Mucosa of descending colon (tissue), 3 donors: ENCODE results near the gene ABLIM2. TPM values are rescaled to one million over a fixed set of nuclear protein-coding genes. Genes with fewer than 3 reads are reported as not detected.

Experiments used
- ATAC-seq: fragments of 200-7000 bp; cut with Tn5 transposase; one replicate; pipeline ENCODE4 v1.9.1; 2020; ENCODE audit warnings: mild to moderate bottlenecking, moderate library complexity
- DNase-seq, 3 donors: peaks; one replicate each; pipeline ENCODE4 v3.0.0-alpha.2; 2020
- H3K36me3 ChIP-seq: fragments of 200-600 bp; one replicate; pipeline ENCODE4 v1.8.0; 2021; ENCODE audit warnings: low read depth, mild to moderate bottlenecking
- H3K4me1 ChIP-seq: fragments of 200-600 bp; one replicate; pipeline ENCODE4 v1.8.0; 2021; ENCODE audit warnings: low read depth, mild to moderate bottlenecking
- H3K4me3 ChIP-seq: fragments of 200-600 bp; one replicate; pipeline ENCODE4 v1.8.0; 2021; ENCODE audit warnings: mild to moderate bottlenecking
- H3K9me3 ChIP-seq: fragments of 200-600 bp; one replicate; pipeline ENCODE4 v1.8.0; 2021; ENCODE audit warnings: mild to moderate bottlenecking
- intact Hi-C, 2 donors: fragments of 100-400 bp; cut with DNase I in 1 of 2; cut with micrococcal nuclease in 1 of 2; formaldehyde crosslinking; loops; one replicate each; pipeline versions ENCODE4 v1.11.0 to v1.11.1; 2022; cut with DNase I, micrococcal nuclease
- total RNA-seq, 3 donors: library from RNA; stranded (reverse); fragmentation: NEBNext Ultra II Directional in 2 of 3; extraction: Animal tissue kit (Norgen Biotek cat#: 25700) in 2 of 3; gene quantifications; one replicate each; pipeline versions ENCODE4 v1.2.1 to v1.2.4, GENCODE V29; 2021 to 2023
- TF ChIP-seq, protein P1 (sequence below): fragments of 200-600 bp; IDR thresholded peaks from one replicate; pipeline ENCODE4 v1.8.0; 2022; ENCODE audit warnings: antibody characterized with exemption, mild to moderate bottlenecking
- donor health status: DM: no; HTN: no; CAD: no; lungs with moderate emphysema.
- donor health status: DM: no; HTN: no; CAD: no.
- donor health status: DM: no; HTN: yes; CAD: no.

The ABLIM2 gene
- total RNA-seq, 3 donors from 2014 or later: 15.0 to 15.8 (median 15.5) TPM

GRCh38 chr4:8022767-8023695, 135.6 kb downstream of the ABLIM2 start:
- intact Hi-C loops: no loop called here
- no peaks in the 10 kb centered on the region for H3K4me1 ChIP-seq
- H3K36me3 ChIP-seq: no peaks in the 10 kb centered on the region
- no peaks in the 10 kb centered on the region for H3K9me3 ChIP-seq
- ATAC-seq (no peak), DNase-seq (no peak)
- H3K4me3 ChIP-seq: no peak overlapping the region
- TF ChIP-seq, protein P1, sequence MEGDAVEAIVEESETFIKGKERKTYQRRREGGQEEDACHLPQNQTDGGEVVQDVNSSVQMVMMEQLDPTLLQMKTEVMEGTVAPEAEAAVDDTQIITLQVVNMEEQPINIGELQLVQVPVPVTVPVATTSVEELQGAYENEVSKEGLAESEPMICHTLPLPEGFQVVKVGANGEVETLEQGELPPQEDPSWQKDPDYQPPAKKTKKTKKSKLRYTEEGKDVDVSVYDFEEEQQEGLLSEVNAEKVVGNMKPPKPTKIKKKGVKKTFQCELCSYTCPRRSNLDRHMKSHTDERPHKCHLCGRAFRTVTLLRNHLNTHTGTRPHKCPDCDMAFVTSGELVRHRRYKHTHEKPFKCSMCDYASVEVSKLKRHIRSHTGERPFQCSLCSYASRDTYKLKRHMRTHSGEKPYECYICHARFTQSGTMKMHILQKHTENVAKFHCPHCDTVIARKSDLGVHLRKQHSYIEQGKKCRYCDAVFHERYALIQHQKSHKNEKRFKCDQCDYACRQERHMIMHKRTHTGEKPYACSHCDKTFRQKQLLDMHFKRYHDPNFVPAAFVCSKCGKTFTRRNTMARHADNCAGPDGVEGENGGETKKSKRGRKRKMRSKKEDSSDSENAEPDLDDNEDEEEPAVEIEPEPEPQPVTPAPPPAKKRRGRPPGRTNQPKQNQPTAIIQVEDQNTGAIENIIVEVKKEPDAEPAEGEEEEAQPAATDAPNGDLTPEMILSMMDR: no peak

DNA sequence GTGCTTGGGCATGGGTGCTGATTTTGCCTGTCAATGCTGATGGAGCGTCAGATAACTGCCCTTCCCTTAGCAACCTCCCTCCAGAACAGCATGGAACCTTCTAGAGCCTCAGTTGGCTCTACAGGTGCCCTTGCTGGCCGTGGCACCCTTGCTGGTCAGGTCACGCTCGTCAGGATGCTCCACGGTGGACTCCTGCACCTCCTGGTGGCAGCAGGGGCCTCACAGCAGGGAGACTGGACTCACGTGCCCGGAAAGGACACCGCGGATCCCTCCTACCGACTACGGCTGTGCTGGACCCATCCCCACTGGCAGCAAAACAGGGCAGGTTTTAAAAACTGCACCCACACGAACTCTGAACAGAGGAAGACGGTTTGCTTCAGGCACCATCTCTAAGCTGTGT, 136.8 kb downstream of the ABLIM2 start:
- TF ChIP-seq, protein P1: no peak
- H3K4me1 ChIP-seq: no peaks in the 10 kb centered on the region
- no peak for ATAC-seq
- H3K4me3 ChIP-seq: no peak overlapping the region
- H3K36me3 ChIP-seq: no peaks in the 10 kb centered on the region
- intact Hi-C loops: no loop called here
- no peak for DNase-seq
- H3K9me3 ChIP-seq: no peaks in the 10 kb centered on the region

GRCh38 chr4:8019396-8020365, 138.9 kb downstream of the ABLIM2 start:
- intact Hi-C loops: no loop called here
- ATAC-seq: peak; percentile 96
- DNase-seq: peak; percentile 74 to 83 (median 78)

GRCh38 chr4:8016527-8016926, 142.1 kb downstream of the ABLIM2 start:
- intact Hi-C loops: no loop called here

More at GRCh38 chr4:8019396-8020365, 138.9 kb downstream of the ABLIM2 start:
- Histone ChIP-seq H3K36me3 (no peaks in the 10 kb centered on the region), H3K4me3 (no peak overlapping the region), H3K9me3 (no peaks in the 10 kb centered on the region), H3K4me1 (no peaks in the 10 kb centered on the region)
- TF ChIP-seq, protein P1: no peak

GRCh38 chr4:8015512-8015911, 143.1 kb downstream of the ABLIM2 start:
- intact Hi-C loops: no loop called here
- ATAC-seq (no peak), DNase-seq (no peak)
- no peaks in the 10 kb centered on the region for H3K9me3 ChIP-seq
- H3K4me3 ChIP-seq: no peak overlapping the region
- TF ChIP-seq, protein P1: no peak
- peaks cover 1% of the 10 kb centered on the region for H3K4me1 ChIP-seq
- no peaks in the 10 kb centered on the region for H3K36me3 ChIP-seq

More at GRCh38 chr4:8016527-8016926, 142.1 kb downstream of the ABLIM2 start:
- TF ChIP-seq, protein P1: no peak
- ATAC-seq (no peak), DNase-seq (no peak)
- no peaks in the 10 kb centered on the region for H3K36me3 ChIP-seq
- H3K4me3 ChIP-seq: no peak overlapping the region
- no peaks in the 10 kb centered on the region for H3K4me1 ChIP-seq
- H3K9me3 ChIP-seq: no peaks in the 10 kb centered on the region
